Mesenchymal stem cell (in vitro differentiated cells and primary cell): Measurements from ENCODE around the gene DNMT3L.

Source experiments
- DNase-seq: peaks from one replicate; pipeline ENCODE4 v3.0.0-alpha.2; 2013
- H2AFZ ChIP-seq: one replicate; pipeline ENCODE4 v1.6.1; 2013; ENCODE audit warnings: low read depth, mild to moderate bottlenecking, control low read depth, inconsistent platforms, low read length, moderate library complexity
- H2AK5ac ChIP-seq: 2 replicates; pipeline ENCODE4 v1.6.1; 2013; ENCODE audit warnings: low read length, moderate library complexity, mild to moderate bottlenecking, inconsistent platforms; ENCODE audit not compliant: severe bottlenecking
- H2BK120ac ChIP-seq: one replicate; pipeline ENCODE4 v1.6.1; 2013; ENCODE audit warnings: low read depth, mild to moderate bottlenecking, inconsistent platforms, low read length, moderate library complexity
- H2BK12ac ChIP-seq, 2 experiments: one replicate each; pipeline ENCODE4 v1.6.1; 2013; ENCODE audit warnings: inconsistent platforms in 2 of 2, low read length in 2 of 2, mild to moderate bottlenecking in 2 of 2, moderate library complexity in 2 of 2, control low read depth in 1 of 2
- H2BK15ac ChIP-seq: one replicate; pipeline ENCODE4 v1.6.1; 2013; ENCODE audit warnings: mild to moderate bottlenecking, low read depth, inconsistent platforms; ENCODE audit not compliant: poor library complexity, severe bottlenecking
- H2BK5ac ChIP-seq: 2 replicates; pipeline ENCODE4 v1.6.1; 2013; ENCODE audit warnings: low read depth, mild to moderate bottlenecking, low read length, control low read depth, inconsistent platforms; ENCODE audit not compliant: poor library complexity, severe bottlenecking
- H3K14ac ChIP-seq, 2 experiments: one replicate each; pipeline ENCODE4 v1.6.1; 2013; ENCODE audit warnings: inconsistent platforms in 2 of 2, low read length in 2 of 2, control low read depth in 1 of 2, mild to moderate bottlenecking in 1 of 2, moderate library complexity in 1 of 2
- H3K18ac ChIP-seq, 2 experiments: one replicate each; pipeline ENCODE4 v1.6.1; 2013; ENCODE audit warnings: inconsistent platforms in 2 of 2, low read length in 2 of 2, control low read depth in 1 of 2, low read depth in 1 of 2, mild to moderate bottlenecking in 1 of 2
- H3K23ac ChIP-seq, 2 experiments: one replicate each; pipeline ENCODE4 v1.6.1; 2013; ENCODE audit warnings: inconsistent platforms in 2 of 2, low read length in 2 of 2, mild to moderate bottlenecking in 2 of 2, moderate library complexity in 2 of 2, control low read depth in 1 of 2
- H3K27ac ChIP-seq: 2 replicates; pipeline ENCODE4 v1.5.1; 2013; ENCODE audit warnings: mild to moderate bottlenecking, moderate library complexity, low read length, control low read depth, inconsistent platforms; ENCODE audit not compliant: poor library complexity, severe bottlenecking
- H3K27me3 ChIP-seq, 2 experiments: 2 replicates each; pipeline versions ENCODE4 v1.6.1 to v1.7.0; 2013; ENCODE audit warnings: low read length in 2 of 2, mild to moderate bottlenecking in 2 of 2, moderate library complexity in 2 of 2, control low read depth in 1 of 2, inconsistent platforms in 1 of 2; ENCODE audit not compliant: control insufficient read depth in 1 of 2, insufficient read depth in 1 of 2
- H3K36me3 ChIP-seq, 2 experiments: 2 replicates each; pipeline versions ENCODE4 v1.6.1 to v1.7.0; 2013; ENCODE audit warnings: low read length in 2 of 2, control low read depth in 1 of 2, inconsistent platforms in 1 of 2, low read depth in 1 of 2, mild to moderate bottlenecking in 1 of 2; ENCODE audit not compliant: insufficient read depth in 2 of 2, control insufficient read depth in 1 of 2
- H3K4ac ChIP-seq, 2 experiments: one replicate each; pipeline ENCODE4 v1.6.1; 2013; ENCODE audit warnings: inconsistent platforms in 2 of 2, low read length in 2 of 2, mild to moderate bottlenecking in 2 of 2, moderate library complexity in 2 of 2, control low read depth in 1 of 2, low read depth in 1 of 2
- H3K4me1 ChIP-seq: 2 replicates; pipeline ENCODE4 v1.6.1; 2013; ENCODE audit warnings: low read depth, low read length, control low read depth; ENCODE audit not compliant: control insufficient read depth, insufficient read depth
- H3K4me2 ChIP-seq: 2 replicates; pipeline ENCODE4 v1.6.1; 2013; ENCODE audit warnings: low read length, mild to moderate bottlenecking, inconsistent platforms; ENCODE audit not compliant: poor library complexity, severe bottlenecking
- H3K4me3 ChIP-seq, 2 experiments: 2 replicates each; pipeline versions ENCODE4 v1.5.1 to v1.7.0; 2013; ENCODE audit warnings: low read length in 2 of 2, mild to moderate bottlenecking in 2 of 2, control low read depth in 1 of 2, low read depth in 1 of 2; ENCODE audit not compliant: insufficient read depth in 1 of 2
- H3K79me1 ChIP-seq: replicated peaks from 2 replicates; pipeline ENCODE4 v1.6.1; 2013; ENCODE audit warnings: mild to moderate bottlenecking, control low read depth, low read length, inconsistent platforms; ENCODE audit not compliant: poor library complexity, severe bottlenecking
- H3K9ac ChIP-seq: 2 replicates; pipeline ENCODE4 v1.7.0; 2013; ENCODE audit warnings: mild to moderate bottlenecking, low read length, moderate library complexity
- H3K9me3 ChIP-seq: 2 replicates; pipeline ENCODE4 v1.7.0; 2013; ENCODE audit warnings: mild to moderate bottlenecking, low read length; ENCODE audit not compliant: control insufficient read depth
- H4K8ac ChIP-seq: one replicate; pipeline ENCODE4 v1.6.1; 2013; ENCODE audit warnings: inconsistent platforms, mild to moderate bottlenecking, low read length, moderate library complexity
- H4K91ac ChIP-seq: one replicate; pipeline ENCODE4 v1.6.1; 2013; ENCODE audit warnings: mild to moderate bottlenecking, low read length, inconsistent platforms
- WGBS: methylation state at CpG from one replicate; pipeline ENCODE4 v1.1.7; 2013; ENCODE audit warnings: mixed read lengths; 5-methylcytosine and 5-hydroxymethylcytosine counted together

Gene DNMT3L

DNA sequence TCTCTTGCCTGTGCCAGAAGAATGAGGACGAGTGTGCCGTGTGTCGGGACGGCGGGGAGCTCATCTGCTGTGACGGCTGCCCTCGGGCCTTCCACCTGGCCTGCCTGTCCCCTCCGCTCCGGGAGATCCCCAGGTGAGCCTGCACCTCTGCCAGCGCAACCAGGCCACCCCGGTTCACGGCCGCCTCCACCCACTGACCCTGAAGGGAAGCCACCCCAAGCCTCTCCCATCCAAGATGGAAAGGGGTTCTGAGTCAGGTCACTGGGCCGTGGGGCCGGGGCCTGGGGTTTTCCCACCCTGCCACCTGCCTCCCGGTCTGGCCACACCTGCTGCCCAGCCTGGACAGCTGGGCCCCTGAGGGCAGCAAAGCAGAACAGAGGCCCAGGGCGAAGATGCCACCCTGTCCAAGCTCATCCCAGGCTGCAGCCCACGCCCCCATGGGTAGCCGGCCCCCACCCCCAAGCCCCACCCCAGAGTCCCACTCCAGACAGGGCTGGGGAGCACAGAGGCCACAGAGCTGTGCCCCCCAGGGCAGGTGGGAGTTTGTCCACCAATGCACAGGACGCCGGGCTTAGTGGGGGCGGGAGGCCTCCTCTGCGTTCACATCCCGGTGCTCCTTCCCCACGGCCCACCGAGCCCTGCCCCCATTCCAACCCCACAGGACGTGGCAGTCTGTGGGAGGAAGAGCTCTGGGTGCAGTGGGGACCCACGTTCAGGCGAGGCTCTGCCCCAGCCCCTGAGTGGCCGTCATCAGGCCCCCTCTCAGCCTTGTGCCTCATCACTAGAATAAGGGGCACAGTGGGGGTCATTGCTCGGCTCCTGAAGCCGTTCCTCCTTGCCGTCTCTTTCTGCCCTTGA, 29.6 kb upstream of the DNMT3L start:
- Histone ChIP-seq H3K27ac (no peak overlapping the region), H2BK12ac (no peak overlapping the region), H3K23ac (no peak overlapping the region), H3K18ac (no peak overlapping the region), H2BK5ac (no peak overlapping the region), H4K91ac (no peak overlapping the region), H2AK5ac (no peak overlapping the region), H3K4ac (no peak overlapping the region), H3K9me3 (no peaks in the 10 kb centered on the region), H3K36me3 (no peaks in the 10 kb centered on the region), H3K14ac (no peak overlapping the region), H2BK120ac (no peak overlapping the region), H3K4me3 (no peak overlapping the region), H3K27me3 (peaks cover 60 to 67% of the 10 kb centered on the region in 2 experiments), H2AFZ (no peak overlapping the region), H2BK15ac (no peak overlapping the region), H3K4me2 (no peak overlapping the region), H4K8ac (no peak overlapping the region), H3K79me1 (no peaks in the 10 kb centered on the region), H3K9ac (no peak overlapping the region), H3K4me1 (peaks cover 26% of the 10 kb centered on the region)
- no peak for DNase-seq
- 86% methylated on average over 33 of the region's 33 CpGs for WGBS

DNA sequence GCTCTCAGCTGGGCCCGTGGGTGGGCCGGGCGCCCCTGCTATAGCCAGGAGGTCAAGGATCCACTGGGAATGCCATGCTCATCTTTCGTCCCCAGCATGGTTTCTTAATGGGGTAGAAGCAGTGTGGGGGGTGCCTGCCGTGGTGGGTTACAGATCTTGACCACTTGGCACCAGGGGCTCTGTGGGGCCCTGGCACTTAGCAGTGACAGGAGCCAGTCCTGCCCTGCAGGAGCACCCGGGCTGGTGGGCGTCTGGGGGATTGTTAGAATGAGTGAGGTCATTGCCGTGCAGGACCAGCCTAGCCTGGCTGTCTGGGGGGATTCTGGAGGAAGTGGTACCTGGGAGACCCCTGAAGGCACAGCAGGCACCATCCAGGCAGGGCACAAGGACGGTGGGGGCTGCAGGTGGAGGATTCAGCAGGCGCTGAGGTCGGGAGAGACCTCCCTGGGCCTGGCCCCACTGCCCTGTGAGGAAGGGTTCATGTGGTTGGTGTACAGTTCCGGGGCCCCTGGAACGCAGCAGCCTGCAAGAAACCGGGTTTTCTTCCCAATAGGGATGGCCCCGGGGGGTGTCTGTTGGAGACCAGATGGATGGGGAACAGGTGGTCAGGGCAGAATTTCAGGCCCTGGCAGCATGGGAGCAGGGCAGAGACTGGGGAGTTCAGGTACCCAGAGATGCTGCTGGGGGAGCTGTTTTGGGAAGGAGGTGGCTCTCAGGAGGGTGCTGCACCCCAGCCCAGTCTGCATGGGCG, 28.8 kb upstream of the DNMT3L start:
- Histone ChIP-seq H2BK15ac (no peak overlapping the region), H3K9me3 (no peaks in the 10 kb centered on the region), H3K27me3 (peaks cover 62% of the 10 kb centered on the region in 2 experiments), H3K23ac (no peak overlapping the region), H3K27ac (no peak overlapping the region), H3K4ac (no peak overlapping the region), H4K91ac (no peak overlapping the region), H3K4me3 (no peak overlapping the region), H3K79me1 (no peaks in the 10 kb centered on the region), H3K4me2 (no peak overlapping the region), H3K36me3 (no peaks in the 10 kb centered on the region), H2BK12ac (no peak overlapping the region), H2BK5ac (no peak overlapping the region), H4K8ac (no peak overlapping the region), H2AFZ (no peak overlapping the region), H2BK120ac (no peak overlapping the region), H3K9ac (no peak overlapping the region), H3K14ac (no peak overlapping the region), H2AK5ac (no peak overlapping the region), H3K18ac (no peak overlapping the region), H3K4me1 (peaks cover 22% of the 10 kb centered on the region)
- WGBS = 86% methylated on average over 16 of the region's 16 CpGs
- no peak for DNase-seq

DNA sequence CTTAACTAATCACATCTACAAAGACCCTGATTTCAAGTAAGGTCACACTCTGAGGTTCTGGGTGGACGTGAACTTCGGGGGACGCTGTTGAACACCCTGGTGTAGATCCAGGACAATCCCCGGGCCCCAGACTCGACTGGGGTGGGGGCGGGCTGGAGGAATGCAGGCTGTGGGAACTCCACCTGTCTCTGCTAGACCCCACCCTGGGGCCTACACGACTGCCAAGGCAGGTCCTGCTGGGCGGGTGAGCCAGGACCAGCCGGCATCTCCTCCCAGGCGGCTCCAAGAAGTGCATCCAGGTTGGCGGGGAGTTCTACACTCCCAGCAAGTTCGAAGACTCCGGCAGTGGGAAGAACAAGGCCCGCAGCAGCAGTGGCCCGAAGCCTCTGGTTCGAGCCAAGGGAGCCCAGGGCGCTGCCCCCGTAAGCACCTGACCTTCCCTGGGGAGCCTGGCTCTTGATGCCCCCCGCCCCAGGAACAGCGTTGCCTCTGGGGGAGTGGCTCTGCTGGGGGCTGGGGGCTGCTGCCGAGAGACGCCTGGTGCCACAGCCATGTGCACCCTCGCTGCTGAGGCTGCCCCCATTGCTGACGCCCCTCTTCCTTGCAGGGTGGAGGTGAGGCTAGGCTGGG, 27.8 kb upstream of the DNMT3L start:
- no peak overlapping the region for H3K14ac ChIP-seq
- no peak overlapping the region for H2BK5ac ChIP-seq
- H3K4me1 ChIP-seq = peaks cover 16% of the 10 kb centered on the region
- no peak overlapping the region for H3K18ac ChIP-seq
- no peak overlapping the region for H3K27ac ChIP-seq
- H4K8ac ChIP-seq = no peak overlapping the region
- H2AK5ac ChIP-seq = no peak overlapping the region
- no peak overlapping the region for H2BK120ac ChIP-seq
- no peak overlapping the region for H2AFZ ChIP-seq
- no peak overlapping the region for H3K4me3 ChIP-seq
- H3K79me1 ChIP-seq = no peaks in the 10 kb centered on the region
- no peaks in the 10 kb centered on the region for H3K36me3 ChIP-seq
- WGBS = 84% methylated on average over 24 of the region's 24 CpGs
- H3K4me2 ChIP-seq = no peak overlapping the region
- DNase-seq = no peak
- H2BK15ac ChIP-seq = no peak overlapping the region
- no peak overlapping the region for H3K9ac ChIP-seq
- no peak overlapping the region for H3K23ac ChIP-seq
- no peak overlapping the region for H3K4ac ChIP-seq
- no peak overlapping the region for H4K91ac ChIP-seq
- no peaks in the 10 kb centered on the region for H3K9me3 ChIP-seq
- peaks cover 64 to 65% of the 10 kb centered on the region in 2 experiments for H3K27me3 ChIP-seq
- H2BK12ac ChIP-seq = no peak overlapping the region
